BJ (cell line): ENCODE data around the gene NACC1. TPM values are rescaled to one million over a fixed set of nuclear protein-coding genes. Genes with fewer than 3 reads are reported as not detected.

Experiments
- CTCF ChIA-PET: fragments of 350-600 bp; formaldehyde crosslinking; extraction: SDS; loops from one replicate; lab custom pipeline; 2021; ENCODE audit warnings: antibody characterized with exemption, inconsistent platforms; lab: Yijun Ruan, JAX
- POLR2A ChIA-PET: fragments of 300-600 bp; sonication (Branson Sonifier 250); formaldehyde crosslinking; extraction: SDS; loops from one replicate; lab custom pipeline; 2021; ENCODE audit warnings: antibody characterized with exemption; lab: Charles Lee
- DNase-seq: peaks from one replicate; pipeline ENCODE4 v3.0.0-alpha.2; 2011; ENCODE audit warnings: low read depth
- H3K27me3 ChIP-seq: 2 replicates; pipeline ENCODE4 v1.6.0; 2011; ENCODE audit warnings: low read length; ENCODE audit not compliant: control insufficient read depth, insufficient read depth
- H3K36me3 ChIP-seq: 2 replicates; pipeline ENCODE4 v1.5.1; 2011; ENCODE audit warnings: low read length; ENCODE audit not compliant: control insufficient read depth, insufficient read depth
- H3K4me3 ChIP-seq: 2 replicates; pipeline ENCODE4 v1.5.1; 2011; ENCODE audit warnings: low read depth, mild to moderate bottlenecking, control low read depth, low read length
- CTCF ChIP-seq: IDR thresholded peaks from 2 replicates; pipeline ENCODE4 v1.5.1; 2011; ENCODE audit warnings: low read depth, mild to moderate bottlenecking, control low read depth, inconsistent platforms, low read length, moderate library complexity; ENCODE audit not compliant: insufficient read depth
- polyA plus RNA-seq: library from polyadenylated mRNA; depleted of rRNA; stranded (reverse); fragments of >200 nt; gene quantifications from 2 replicates; pipeline ENCODE4 v1.2.3, GENCODE V29; 2011

NACC1 gene
- polyA plus RNA-seq, 1 experiment = 98.7 TPM

GRCh38 chr19:13087295-13087694, 30.8 kb upstream of the NACC1 start:
- POLR2A ChIA-PET = no interaction called here
- Histone ChIP-seq H3K36me3 (peaks cover 32% of the 10 kb centered on the region), H3K27me3 (no peaks in the 10 kb centered on the region), H3K4me3 (no peak overlapping the region)
- no peak for DNase-seq
- CTCF ChIA-PET = interaction anchor here (0.8 to 1.1 kb wide), 2 partner anchors 17 to 26 kb away, joined by 3 to 7 read pairs; no protein-coding TSS in a partner anchor
- TF ChIP-seq CTCF = no peak

- H3K4me3 ChIP-seq = no peak overlapping the region
- CTCF ChIA-PET = interaction anchor here (1.1 kb wide), 1 partner anchor 26 kb away, joined by 7 read pairs; no protein-coding TSS in a partner anchor
These were observed 30.1 kb upstream of the NACC1 start for GRCh38 chr19:13087795-13088537.

GRCh38 chr19:13089139-13089856, 28.8 kb upstream of the NACC1 start:
- H3K4me3 ChIP-seq = no peak overlapping the region
- TF ChIP-seq CTCF = peak; percentile 43
- peaks cover 20% of the 10 kb centered on the region for H3K36me3 ChIP-seq
- ChIA-PET POLR2A (no interaction called here), CTCF (interaction anchor here (1.0 to 8.2 kb wide), 5 partner anchors 28 to 124 kb away, joined by 5 to 139 read pairs (median 68); no protein-coding TSS in a partner anchor)
- no peaks in the 10 kb centered on the region for H3K27me3 ChIP-seq
- DNase-seq = no peak

More at GRCh38 chr19:13087795-13088537, 30.1 kb upstream of the NACC1 start:
- Histone ChIP-seq H3K27me3 (no peaks in the 10 kb centered on the region), H3K36me3 (peaks cover 28% of the 10 kb centered on the region)
- POLR2A ChIA-PET = no interaction called here
- no peak for TF ChIP-seq CTCF
- no peak for DNase-seq

DNA sequence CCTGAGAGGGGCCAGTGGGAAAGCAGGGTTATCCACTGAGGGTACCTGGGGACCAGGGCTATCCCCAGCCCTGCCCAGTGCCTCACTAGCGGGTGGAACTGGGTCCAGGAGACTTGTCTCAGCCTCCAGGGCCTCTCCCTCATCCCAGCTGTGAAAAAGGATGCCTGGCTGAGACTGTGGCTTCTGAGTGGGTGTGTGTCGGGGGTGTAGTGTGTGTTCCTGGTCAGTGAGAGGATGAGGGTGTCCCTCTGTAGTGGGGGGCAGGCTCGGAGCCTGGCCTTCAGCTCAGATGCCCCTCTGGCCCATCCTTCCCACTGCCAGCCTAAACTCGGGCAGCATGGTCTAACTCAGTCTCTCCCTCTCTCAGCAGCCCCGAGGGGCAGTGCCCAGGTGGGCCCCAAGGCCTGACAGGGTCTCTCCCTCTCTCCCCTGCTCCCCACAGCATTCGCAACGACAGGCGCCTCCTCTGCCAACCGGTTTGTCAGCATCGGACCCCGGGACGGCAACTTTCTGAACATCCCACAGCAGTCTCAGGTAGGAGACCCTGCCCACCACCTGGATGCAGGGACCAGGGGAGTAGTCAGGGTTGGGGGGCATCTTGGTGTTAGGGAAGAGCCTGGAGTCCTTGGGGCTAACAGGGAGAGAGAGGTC, 28.1 kb upstream of the NACC1 start:
- Histone ChIP-seq H3K27me3 (no peaks in the 10 kb centered on the region), H3K4me3 (no peak overlapping the region), H3K36me3 (peaks cover 23% of the 10 kb centered on the region)
- TF ChIP-seq CTCF = no peak
- no peak for DNase-seq
- ChIA-PET POLR2A (no interaction called here), CTCF (interaction anchor here (1.0 to 8.2 kb wide), 6 partner anchors 11 to 125 kb away, joined by 5 to 139 read pairs (median 43); no protein-coding TSS in a partner anchor)
